ENCODE results near the gene ADK.
A peak's percentile ranks its signal among the peaks of the same experiment; 100 is the strongest.

ADK gene

GRCh38 chr10:74418285-74418872 lies 267.4 kb downstream of the ADK start:
- TF ChIP-seq CTCF (IDR thresholded peaks at IDR 0.05; ENCODE audit: insufficient read depth, missing control alignments) = no peak
- FAIRE-seq (peak; percentile 58), DNase-seq (ENCODE audit: insufficient read length, low spot score) (no peak)

GRCh38 chr10:74419491-74419951 lies 268.5 kb downstream of the ADK start:
- no peak for TF ChIP-seq CTCF (IDR thresholded peaks at IDR 0.05; ENCODE audit: insufficient read depth, missing control alignments)
- no peak for FAIRE-seq
- no peak for DNase-seq (ENCODE audit: insufficient read length, low spot score)

GRCh38 chr10:74419958-74420375 lies 268.9 kb downstream of the ADK start:
- DNase-seq (ENCODE audit: insufficient read length, low spot score) (no peak), FAIRE-seq (no peak)
- peak; percentile 45 for TF ChIP-seq CTCF (IDR thresholded peaks at IDR 0.05; ENCODE audit: insufficient read depth, missing control alignments)

- DNase-seq (ENCODE audit: insufficient read length, low spot score) (no peak), FAIRE-seq (no peak)
- no peak for TF ChIP-seq CTCF (IDR thresholded peaks at IDR 0.05; ENCODE audit: insufficient read depth, missing control alignments)
Observed at GRCh38 chr10:74424565-74424964, 273.5 kb downstream of the ADK start.

GRCh38 chr10:74425456-74426001 lies 274.5 kb downstream of the ADK start:
- FAIRE-seq (no peak), DNase-seq (ENCODE audit: insufficient read length, low spot score) (no peak)
- TF ChIP-seq CTCF (IDR thresholded peaks at IDR 0.05; ENCODE audit: insufficient read depth, missing control alignments) = no peak

GRCh38 chr10:74431816-74432215 lies 280.8 kb downstream of the ADK start:
- FAIRE-seq = no peak
- no peak for DNase-seq (ENCODE audit: insufficient read length, low spot score)
- TF ChIP-seq CTCF (IDR thresholded peaks at IDR 0.05; ENCODE audit: insufficient read depth, missing control alignments) = no peak

- FAIRE-seq (peak; percentile 61), DNase-seq (ENCODE audit: insufficient read length, low spot score) (no peak)
- no peak for TF ChIP-seq CTCF (IDR thresholded peaks at IDR 0.05; ENCODE audit: insufficient read depth, missing control alignments)
Observed at GRCh38 chr10:74432841-74433594, 282.0 kb downstream of the ADK start.
